Measurements from ENCODE around the gene CCL13. TPM values are rescaled to one million over a fixed set of nuclear protein-coding genes. Genes with fewer than 3 reads are reported as not detected.

CCL13 gene
- total RNA-seq, 1 donor from 2014 or later = not detected

DNA sequence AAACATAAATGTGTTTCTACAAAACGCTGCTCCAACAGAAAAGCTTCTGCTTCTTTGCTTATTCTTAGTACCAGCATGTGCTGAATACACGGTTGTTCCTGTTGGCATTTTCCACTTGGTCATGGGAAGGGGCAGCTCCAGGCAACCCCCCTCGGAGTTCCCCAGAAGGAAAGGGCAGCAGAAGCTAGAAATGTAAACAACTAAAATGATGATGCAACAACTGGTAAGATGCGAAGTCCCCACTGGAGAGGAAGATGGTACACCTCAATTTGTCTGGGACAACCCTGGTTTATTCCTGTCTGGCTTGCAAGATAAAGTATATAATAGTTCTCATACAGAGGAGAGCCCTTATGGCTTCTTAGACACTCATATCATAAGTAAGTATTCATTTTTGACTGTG is 9.2 kb upstream of the CCL13 start:
- TF ChIP-seq, protein P1, sequence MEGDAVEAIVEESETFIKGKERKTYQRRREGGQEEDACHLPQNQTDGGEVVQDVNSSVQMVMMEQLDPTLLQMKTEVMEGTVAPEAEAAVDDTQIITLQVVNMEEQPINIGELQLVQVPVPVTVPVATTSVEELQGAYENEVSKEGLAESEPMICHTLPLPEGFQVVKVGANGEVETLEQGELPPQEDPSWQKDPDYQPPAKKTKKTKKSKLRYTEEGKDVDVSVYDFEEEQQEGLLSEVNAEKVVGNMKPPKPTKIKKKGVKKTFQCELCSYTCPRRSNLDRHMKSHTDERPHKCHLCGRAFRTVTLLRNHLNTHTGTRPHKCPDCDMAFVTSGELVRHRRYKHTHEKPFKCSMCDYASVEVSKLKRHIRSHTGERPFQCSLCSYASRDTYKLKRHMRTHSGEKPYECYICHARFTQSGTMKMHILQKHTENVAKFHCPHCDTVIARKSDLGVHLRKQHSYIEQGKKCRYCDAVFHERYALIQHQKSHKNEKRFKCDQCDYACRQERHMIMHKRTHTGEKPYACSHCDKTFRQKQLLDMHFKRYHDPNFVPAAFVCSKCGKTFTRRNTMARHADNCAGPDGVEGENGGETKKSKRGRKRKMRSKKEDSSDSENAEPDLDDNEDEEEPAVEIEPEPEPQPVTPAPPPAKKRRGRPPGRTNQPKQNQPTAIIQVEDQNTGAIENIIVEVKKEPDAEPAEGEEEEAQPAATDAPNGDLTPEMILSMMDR (conservative IDR thresholded peaks at IDR 0.05; ENCODE audit: low read depth, low read length) = no peak
- no peak for DNase-seq (ENCODE audit: low read depth)
- H3K4me3 ChIP-seq (ENCODE audit: low read depth, low read length) = no peak overlapping the region

DNA sequence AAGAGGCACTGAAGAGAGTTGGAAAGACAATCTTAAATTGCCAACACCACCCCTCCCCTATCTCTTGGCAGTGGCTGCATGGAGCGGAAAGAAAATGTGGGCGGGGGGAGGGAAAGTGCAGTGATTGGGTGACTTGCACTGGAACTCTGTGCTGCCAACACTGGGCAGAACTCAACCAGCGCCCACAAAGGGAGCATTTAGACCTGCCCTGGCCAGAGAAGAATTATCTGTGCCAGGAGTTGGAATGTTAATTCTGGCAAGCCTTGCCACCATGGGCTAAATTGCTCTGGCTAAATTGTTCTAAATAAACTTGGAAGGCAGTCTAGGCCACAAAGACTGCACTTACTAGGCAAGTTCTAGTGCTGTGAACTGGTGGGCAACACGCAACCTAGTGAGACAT is 6.5 kb upstream of the CCL13 start:
- TF ChIP-seq, protein P1 (conservative IDR thresholded peaks at IDR 0.05; ENCODE audit: low read depth, low read length) = no peak
- no peak for DNase-seq (ENCODE audit: low read depth)

DNA sequence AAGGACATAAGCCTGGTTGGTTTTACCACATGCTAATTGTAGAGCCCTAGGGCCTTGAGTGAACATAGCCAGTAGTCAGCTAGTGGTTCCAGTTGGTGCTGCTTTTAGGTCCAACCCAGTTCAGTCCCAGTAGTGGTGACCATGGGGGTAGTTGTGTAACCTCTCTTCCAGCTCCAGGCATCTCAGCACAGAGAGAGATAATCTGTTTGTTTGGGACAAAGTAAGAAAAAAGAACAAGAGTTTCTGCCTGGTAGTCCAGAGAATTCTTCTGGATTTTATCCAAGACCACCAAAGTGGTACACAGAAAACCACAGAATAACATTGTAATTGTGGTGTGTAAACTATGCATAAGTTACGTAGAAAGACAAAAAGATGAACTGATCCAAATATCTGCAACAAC is 5.2 kb upstream of the CCL13 start:
- no peak for DNase-seq (ENCODE audit: low read depth)
- TF ChIP-seq, protein P1 (conservative IDR thresholded peaks at IDR 0.05; ENCODE audit: low read depth, low read length) = no peak

More for the DNA sequence above, 6.5 kb upstream of the CCL13 start:
- H3K4me3 ChIP-seq (ENCODE audit: low read depth, low read length) = no peak overlapping the region

DNA sequence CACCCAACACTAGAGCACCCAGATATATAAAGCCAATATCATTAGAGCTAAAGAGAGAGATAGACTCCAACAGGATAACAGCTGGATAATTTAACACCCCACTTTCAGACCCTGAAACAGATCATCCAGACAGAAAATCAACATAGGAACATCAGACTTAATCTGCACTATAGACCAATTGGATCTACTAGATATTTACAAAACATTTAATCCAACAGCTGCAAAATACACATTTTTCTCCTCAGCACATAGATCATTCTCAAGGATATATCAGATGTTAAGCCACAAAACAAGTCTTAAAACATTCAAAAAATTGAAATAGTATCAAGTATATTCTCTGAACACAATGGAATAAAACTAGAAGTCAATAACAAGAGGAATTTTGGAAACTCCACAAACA is 4.1 kb upstream of the CCL13 start:
- DNase-seq (ENCODE audit: low read depth) = no peak
- no peak overlapping the region for H3K4me3 ChIP-seq (ENCODE audit: low read depth, low read length)
- TF ChIP-seq, protein P1 (conservative IDR thresholded peaks at IDR 0.05; ENCODE audit: low read depth, low read length) = no peak

More for the DNA sequence above, 5.2 kb upstream of the CCL13 start:
- no peak overlapping the region for H3K4me3 ChIP-seq (ENCODE audit: low read depth, low read length)

DNA sequence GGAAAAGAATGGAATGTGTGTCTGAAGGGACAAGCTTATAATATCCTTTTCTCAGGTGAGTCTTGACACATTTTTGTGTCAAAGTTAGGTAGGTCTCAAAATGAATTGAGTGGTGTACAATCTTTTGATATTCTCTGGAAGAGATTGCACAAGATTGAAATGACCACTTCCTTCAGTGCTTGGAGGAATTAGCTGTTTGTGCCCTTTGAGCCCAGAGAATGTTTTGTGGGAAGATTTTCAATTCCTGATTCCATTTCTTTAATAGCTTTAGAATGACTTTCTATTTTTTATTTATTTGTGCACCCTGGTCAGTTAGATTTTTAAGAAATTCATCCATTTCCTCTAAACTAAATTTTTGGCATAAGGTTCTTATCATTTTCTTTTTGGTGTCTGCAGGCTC is 1.6 kb upstream of the CCL13 start:
- DNase-seq (ENCODE audit: low read depth) = no peak
- TF ChIP-seq, protein P1 (conservative IDR thresholded peaks at IDR 0.05; ENCODE audit: low read depth, low read length) = no peak
- H3K4me3 ChIP-seq (ENCODE audit: low read depth, low read length) = no peak overlapping the region

DNA sequence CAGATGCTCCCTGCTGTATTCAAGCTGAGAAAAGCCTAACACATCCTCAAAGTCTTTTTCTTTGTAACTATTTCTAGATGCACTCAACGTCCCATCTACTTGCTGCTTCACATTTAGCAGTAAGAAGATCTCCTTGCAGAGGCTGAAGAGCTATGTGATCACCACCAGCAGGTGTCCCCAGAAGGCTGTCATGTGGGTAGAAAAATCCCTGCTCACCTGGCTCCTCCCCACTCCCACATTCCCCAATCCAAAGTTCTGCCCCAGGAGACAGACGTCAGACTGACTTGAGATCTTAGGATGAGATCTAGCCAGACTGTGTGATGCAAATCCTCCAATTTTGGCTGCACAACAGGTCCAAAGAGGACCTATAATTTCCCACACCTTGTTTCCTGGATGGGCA is 1.1 kb downstream of the CCL13 start:
- no peak overlapping the region for H3K4me3 ChIP-seq (ENCODE audit: low read depth, low read length)
- no peak for DNase-seq (ENCODE audit: low read depth)
- TF ChIP-seq, protein P1 (conservative IDR thresholded peaks at IDR 0.05; ENCODE audit: low read depth, low read length) = no peak

DNA sequence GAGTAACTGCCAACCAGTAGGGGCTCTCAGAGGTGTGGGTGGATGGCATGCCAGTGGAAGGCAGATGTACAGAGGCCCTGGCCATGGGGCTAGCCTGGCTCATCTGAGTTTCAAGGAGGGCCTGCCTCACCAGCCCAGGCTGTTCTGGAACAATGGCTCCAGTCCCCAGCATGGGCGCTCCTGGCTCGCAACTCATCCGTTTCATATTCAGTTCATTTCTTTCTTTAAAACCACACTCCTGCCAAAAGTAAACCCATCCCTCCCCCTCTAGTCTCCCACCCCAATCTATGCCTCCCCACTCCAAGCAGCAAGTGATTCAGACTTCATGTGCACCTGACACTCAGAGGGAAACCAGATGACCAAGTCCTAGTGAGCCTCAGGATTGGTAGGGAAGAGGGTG is 2.4 kb downstream of the CCL13 start:
- no peak for DNase-seq (ENCODE audit: low read depth)
- TF ChIP-seq, protein P1 (conservative IDR thresholded peaks at IDR 0.05; ENCODE audit: low read depth, low read length) = no peak
- H3K4me3 ChIP-seq (ENCODE audit: low read depth, low read length) = no peak overlapping the region

Measured in epithelial cell of proximal tubule (primary cell).